Activated CD8-positive, alpha-beta T cell treated with anti-CD3 and anti-CD28 coated beads for 36 hours (primary cell): ENCODE data around the gene ITIH5. TPM values are rescaled to one million over a fixed set of nuclear protein-coding genes. Genes with fewer than 3 reads are reported as not detected.

ENCODE experiments used
- ATAC-seq: fragments of 200-7000 bp; cut with Tn5 transposase; one replicate; pipeline ENCODE4 v1.10.0; 2021; ENCODE audit warnings: mild to moderate bottlenecking, moderate library complexity
- CTCF ChIA-PET: fragments of 350-600 bp; sonication (Branson Sonifier 250); formaldehyde crosslinking; loops from one replicate; lab custom pipeline; 2021; ENCODE audit warnings: antibody characterized with exemption; lab: Charles Lee
- POLR2A ChIA-PET: fragments of 350-600 bp; sonication (Branson Sonifier 250); formaldehyde crosslinking; loops from one replicate; lab custom pipeline; 2021; ENCODE audit warnings: antibody characterized with exemption; lab: Charles Lee
- DNase-seq: peaks from one replicate; pipeline ENCODE4 v3.0.0-alpha.2; 2020
- H3K27ac Mint-ChIP-seq: one replicate; pipeline ENCODE4 v1.8.0; 2021; ENCODE audit warnings: mild to moderate bottlenecking, mixed read lengths
- H3K27me3 Mint-ChIP-seq: one replicate; pipeline ENCODE4 v1.8.0; 2021; ENCODE audit warnings: mixed read lengths
- H3K36me3 Mint-ChIP-seq: one replicate; pipeline ENCODE4 v1.8.0; 2021; ENCODE audit warnings: low read depth, mixed read lengths
- H3K4me1 Mint-ChIP-seq: one replicate; pipeline ENCODE4 v1.8.0; 2021; ENCODE audit warnings: low read depth, mixed read lengths
- H3K4me3 Mint-ChIP-seq: one replicate; pipeline ENCODE4 v1.8.0; 2021; ENCODE audit warnings: mild to moderate bottlenecking, moderate library complexity, mixed read lengths
- H3K9me3 Mint-ChIP-seq: one replicate; pipeline ENCODE4 v1.8.0; 2021; ENCODE audit warnings: mixed read lengths
- intact Hi-C: fragments of 100-400 bp; cut with micrococcal nuclease; formaldehyde crosslinking; loops from one replicate; pipeline ENCODE4 v1.10.0; 2022
- total RNA-seq, 2 experiments: library from RNA; stranded (reverse); gene quantifications; one replicate each; pipeline ENCODE4 v1.2.3, GENCODE V29; 2021
- TF ChIP-seq, protein P1 (sequence below): fragments of 200-600 bp; IDR thresholded peaks from one replicate; pipeline ENCODE4 v1.8.0; 2022; ENCODE audit warnings: antibody characterized with exemption, mild to moderate bottlenecking

ITIH5 gene
- total RNA-seq, 2 experiments from 2014 or later = not detected

DNA sequence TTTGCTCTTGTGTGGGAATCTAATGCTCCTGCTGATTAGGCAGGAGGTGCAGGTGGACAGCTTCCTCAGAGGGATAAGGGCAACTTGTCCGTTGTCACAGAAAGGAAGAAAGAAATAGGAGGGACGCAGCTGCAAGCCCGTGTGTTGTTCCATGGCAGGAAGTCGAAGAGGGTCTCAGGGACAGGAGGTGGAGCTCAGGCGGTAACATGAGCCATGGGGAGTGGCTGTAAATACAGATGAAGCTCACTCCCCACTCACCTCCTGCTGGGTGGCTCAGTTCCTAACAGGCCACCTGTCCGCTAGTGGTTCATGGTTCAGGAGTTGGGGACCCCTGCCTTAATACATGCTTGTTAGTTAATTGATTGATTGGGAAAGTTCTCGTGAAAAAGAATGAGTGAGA, 154.3 kb downstream of the ITIH5 start:
- DNase-seq = peak; percentile 35
- intact Hi-C loops = no loop called here

DNA sequence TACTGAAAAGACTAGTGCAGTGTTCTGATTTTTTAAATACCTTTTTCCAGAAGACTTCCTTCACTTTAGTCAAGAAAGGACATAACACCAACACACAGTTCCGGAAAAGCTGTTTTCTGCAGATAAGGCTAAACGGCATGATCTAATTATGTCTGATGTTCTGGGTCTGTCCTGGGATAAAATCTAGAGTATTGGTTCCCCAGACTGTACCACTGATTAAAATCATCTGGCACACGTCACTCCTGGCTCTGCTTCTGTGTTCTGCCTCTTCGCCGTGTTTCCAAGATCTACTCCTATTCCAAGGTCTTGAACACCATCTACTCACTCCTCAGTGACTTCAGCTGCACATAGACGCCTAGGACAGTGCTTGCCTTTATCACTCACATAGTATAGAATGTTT, 155.2 kb downstream of the ITIH5 start:
- TF ChIP-seq, protein P1, sequence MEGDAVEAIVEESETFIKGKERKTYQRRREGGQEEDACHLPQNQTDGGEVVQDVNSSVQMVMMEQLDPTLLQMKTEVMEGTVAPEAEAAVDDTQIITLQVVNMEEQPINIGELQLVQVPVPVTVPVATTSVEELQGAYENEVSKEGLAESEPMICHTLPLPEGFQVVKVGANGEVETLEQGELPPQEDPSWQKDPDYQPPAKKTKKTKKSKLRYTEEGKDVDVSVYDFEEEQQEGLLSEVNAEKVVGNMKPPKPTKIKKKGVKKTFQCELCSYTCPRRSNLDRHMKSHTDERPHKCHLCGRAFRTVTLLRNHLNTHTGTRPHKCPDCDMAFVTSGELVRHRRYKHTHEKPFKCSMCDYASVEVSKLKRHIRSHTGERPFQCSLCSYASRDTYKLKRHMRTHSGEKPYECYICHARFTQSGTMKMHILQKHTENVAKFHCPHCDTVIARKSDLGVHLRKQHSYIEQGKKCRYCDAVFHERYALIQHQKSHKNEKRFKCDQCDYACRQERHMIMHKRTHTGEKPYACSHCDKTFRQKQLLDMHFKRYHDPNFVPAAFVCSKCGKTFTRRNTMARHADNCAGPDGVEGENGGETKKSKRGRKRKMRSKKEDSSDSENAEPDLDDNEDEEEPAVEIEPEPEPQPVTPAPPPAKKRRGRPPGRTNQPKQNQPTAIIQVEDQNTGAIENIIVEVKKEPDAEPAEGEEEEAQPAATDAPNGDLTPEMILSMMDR = no peak
- peaks cover 23% of the 10 kb centered on the region for H3K9me3 Mint-ChIP-seq
- H3K36me3 Mint-ChIP-seq = peaks cover 23% of the 10 kb centered on the region
- CTCF ChIA-PET = interaction anchor here (1.6 kb wide), 1 partner anchor 14 kb away, joined by 5 read pairs; no protein-coding TSS in a partner anchor
- intact Hi-C loops = no loop called here
- ATAC-seq = no peak
- DNase-seq = no peak
- POLR2A ChIA-PET = no interaction called here
- H3K4me3 Mint-ChIP-seq = no peak overlapping the region
- H3K4me1 Mint-ChIP-seq = peaks cover 45% of the 10 kb centered on the region
- H3K27me3 Mint-ChIP-seq = no peaks in the 10 kb centered on the region
- no peak overlapping the region for H3K27ac Mint-ChIP-seq

More for the DNA sequence above, 154.3 kb downstream of the ITIH5 start:
- TF ChIP-seq, protein P1 = no peak
- peaks cover 40% of the 10 kb centered on the region for H3K4me1 Mint-ChIP-seq
- ATAC-seq = peak; percentile 61
- peak overlapping the region; percentile 25 for H3K4me3 Mint-ChIP-seq
- ChIA-PET CTCF (interaction anchor here (0.8 to 1.6 kb wide), 3 partner anchors 13 to 176 kb away, joined by 4 to 5 read pairs (median 4); no protein-coding TSS in a partner anchor), POLR2A (no interaction called here)
- peaks cover 23% of the 10 kb centered on the region for H3K9me3 Mint-ChIP-seq
- H3K36me3 Mint-ChIP-seq = peaks cover 23% of the 10 kb centered on the region
- H3K27ac Mint-ChIP-seq = peak overlapping the region; percentile 88
- H3K27me3 Mint-ChIP-seq = no peaks in the 10 kb centered on the region

Other genes starting within 250 kb of the ITIH5 start
- gene ITIH2, start 36.4 kb upstream of the ITIH5 start, total RNA-seq = not detected
- 10 to 100 TPM; 10.7 to 12.6 TPM for gene KIN, start 121.0 kb upstream of the ITIH5 start, total RNA-seq
- gene ATP5F1C, start 121.2 kb upstream of the ITIH5 start, total RNA-seq = 100 to 1,000 TPM; 282 to 292 TPM
- 10 to 100 TPM; 12.5 to 12.7 TPM for gene TAF3, start 151.5 kb upstream of the ITIH5 start, total RNA-seq